Measurements from ENCODE around the gene ADGRA1.
A peak's percentile ranks its signal among the peaks of the same experiment; 100 is the strongest.
"Not testable (repeated sequence)": the region's sequence is repeated elsewhere in the genome, so short reads cannot be mapped to it uniquely, and the experiment has no call there.

Gene ADGRA1

DNA sequence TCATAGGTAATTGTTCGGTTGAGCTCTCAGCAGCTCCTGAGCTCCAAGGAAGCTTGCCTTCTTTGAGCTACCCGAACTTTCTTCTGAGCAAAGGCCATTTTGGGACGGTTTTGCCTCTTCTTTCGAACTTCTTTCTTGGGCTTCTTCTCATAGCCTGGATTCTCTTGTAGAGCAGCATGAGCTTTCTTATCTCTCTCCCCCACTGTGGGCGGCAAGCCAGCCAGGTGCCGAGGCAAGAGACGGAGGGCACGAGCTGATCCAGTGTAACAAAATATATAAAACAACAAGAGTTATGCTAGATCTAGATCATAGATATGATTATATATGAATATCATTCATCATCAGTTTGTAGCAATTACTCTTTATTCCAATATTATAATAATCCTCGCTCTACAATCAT is 55.8 kb downstream of the ADGRA1 start:
- DNase-seq (ENCODE audit: low spot score) = no peak

GRCh38 chr10:133144771-133145170 is 57.0 kb downstream of the ADGRA1 start:
- DNase-seq (ENCODE audit: low spot score) = no peak

DNA sequence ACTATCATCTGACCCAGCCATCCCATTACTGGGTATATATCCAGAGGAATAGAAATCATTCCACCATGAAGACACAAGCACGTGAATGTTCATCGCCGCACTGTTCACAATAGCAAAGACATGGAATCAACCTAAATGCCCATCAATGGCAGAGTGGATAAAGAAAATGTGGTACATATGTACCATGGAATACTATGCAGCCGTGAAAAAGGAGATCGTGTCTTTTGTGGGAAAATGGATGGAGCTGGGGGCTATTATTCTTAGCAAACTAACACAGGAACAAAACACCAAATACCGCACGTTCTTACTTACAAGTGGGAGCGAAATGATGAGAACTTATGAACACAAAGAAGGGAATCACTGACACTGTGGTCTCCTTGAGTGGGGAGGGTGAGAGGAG is 62.5 kb downstream of the ADGRA1 start:
- DNase-seq (ENCODE audit: low spot score) = no peak

GRCh38 chr10:133150656-133151055 is 62.9 kb downstream of the ADGRA1 start:
- no peak for DNase-seq (ENCODE audit: low spot score)

DNA sequence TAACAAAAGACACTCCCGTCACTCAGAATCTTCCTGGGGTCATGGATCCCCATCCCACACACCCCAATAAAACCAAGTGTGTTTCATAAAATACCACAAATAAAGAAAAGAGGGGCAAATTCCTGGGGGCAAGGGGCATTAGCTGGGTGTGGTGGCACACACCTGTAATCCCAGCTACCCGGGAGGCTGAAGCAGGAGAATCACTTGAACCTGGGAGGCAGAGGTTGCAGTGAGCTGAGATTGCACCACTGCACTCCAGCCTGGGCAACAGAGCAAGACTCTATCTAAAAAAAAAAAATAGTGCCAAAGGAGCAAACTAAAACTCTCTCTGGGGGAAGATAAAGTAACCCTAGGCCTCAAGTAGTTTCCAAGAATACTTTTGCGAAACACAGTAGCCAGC is 63.3 kb downstream of the ADGRA1 start:
- not testable (repeated sequence) for DNase-seq (ENCODE audit: low spot score)

- DNase-seq (ENCODE audit: low spot score) = no peak
Observed at GRCh38 chr10:133151543-133151972, 63.8 kb downstream of the ADGRA1 start.

DNA sequence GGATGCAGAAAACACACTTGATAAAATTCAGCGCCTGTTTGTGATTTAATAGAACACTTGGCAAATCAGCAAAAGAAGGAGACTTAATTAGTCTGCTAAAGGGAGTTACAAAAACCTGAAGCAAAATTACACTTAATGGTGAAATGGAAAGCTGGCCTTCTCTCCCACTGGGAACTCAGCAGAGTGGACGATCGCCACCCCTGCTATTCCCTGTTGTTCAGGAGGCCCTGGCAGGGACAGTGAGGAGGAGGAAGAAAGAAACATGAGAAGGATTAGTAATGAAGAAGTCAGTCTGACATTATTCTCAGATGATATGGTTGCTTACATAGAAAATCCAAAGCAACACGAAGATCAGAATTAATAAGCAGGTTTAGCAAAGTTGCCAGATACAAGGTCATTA is 66.7 kb downstream of the ADGRA1 start:
- no peak for DNase-seq (ENCODE audit: low spot score)

GRCh38 chr10:133154996-133155778 is 67.5 kb downstream of the ADGRA1 start:
- no peak for DNase-seq (ENCODE audit: low spot score)

DNA sequence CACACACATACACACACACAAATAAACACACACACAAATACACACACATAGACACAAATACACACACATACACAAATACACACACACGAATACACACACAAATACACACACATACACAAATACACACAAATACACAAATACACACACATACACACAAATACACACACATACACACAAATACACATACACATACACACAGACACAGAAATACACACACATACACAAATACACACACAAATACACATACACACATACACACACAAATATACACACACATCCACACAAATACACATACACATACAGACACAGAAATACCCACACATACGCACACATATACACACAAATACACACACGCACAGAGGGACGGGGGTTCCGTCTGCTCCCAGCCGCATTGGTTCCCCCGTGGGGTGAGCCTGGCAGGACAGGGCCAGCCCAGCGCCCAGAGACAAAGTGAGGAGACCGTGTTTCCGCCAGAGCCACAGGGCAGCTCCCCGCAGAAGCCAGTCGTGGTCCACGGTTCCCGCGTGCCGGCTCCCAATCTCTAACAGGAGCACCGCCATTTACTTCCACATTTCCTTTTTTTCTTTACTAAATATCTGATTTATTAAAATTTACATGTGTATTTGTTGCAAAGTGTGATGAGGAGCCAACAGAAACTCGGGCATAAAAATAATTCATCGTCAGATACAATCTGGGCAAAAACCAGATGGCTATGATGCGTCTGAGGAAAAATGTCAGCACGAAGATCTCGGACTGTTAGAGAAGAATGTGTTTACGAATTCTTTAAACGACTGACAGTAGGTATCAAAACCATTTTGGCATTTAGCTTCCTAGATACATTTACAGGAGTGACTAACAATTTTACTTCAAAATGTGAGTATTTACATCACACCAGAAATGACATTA is 69.2 kb downstream of the ADGRA1 start:
- DNase-seq (ENCODE audit: low spot score) = no peak

GRCh38 chr10:133157662-133158436 is 70.1 kb downstream of the ADGRA1 start:
- DNase-seq (ENCODE audit: low spot score) = no peak

- no peak for DNase-seq (ENCODE audit: low spot score)
Observed at GRCh38 chr10:133158437-133158755, 70.7 kb downstream of the ADGRA1 start.

DNA sequence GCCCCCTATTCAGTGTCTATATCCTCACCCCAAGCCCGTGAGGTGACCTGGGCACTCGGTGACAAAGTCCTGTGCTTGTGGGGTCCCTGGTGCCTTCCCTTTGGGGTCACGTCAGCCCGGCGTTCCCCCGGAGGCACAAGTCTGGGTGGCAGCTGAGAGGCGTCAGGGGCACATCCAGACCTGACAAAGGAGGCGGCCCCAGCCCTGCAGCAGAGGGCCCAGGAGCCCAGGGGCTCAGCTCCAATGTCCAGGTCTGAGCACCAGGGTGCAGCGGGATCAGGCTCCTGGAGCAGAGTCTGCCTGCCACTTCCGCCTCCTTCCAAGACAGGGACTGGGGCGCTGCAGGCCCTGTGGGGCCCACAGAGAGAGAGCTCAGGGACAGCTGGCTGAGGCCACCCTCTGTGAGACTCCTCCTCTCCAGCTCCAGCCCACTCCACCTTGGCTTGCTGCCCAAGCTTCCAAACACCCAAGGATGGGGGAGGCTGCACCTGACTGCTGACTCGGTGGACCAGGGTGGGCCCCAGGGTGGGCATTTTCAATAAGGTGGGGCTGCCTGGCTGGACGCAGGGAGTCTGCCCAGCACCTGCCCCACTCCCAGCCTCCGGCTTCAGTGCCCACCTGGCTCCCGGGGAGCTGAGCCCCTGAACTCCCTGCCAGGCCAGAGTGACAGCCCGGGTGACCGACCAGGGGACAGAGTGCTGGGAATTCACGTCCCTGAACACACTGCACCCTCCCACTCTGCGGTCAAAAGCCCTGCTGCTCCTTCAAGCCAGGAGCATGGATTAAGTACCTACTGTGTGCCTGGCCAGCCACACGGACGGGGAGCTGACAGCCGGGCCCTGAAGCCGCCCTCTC is 71.3 kb downstream of the ADGRA1 start:
- no peak for DNase-seq (ENCODE audit: low spot score)

DNA sequence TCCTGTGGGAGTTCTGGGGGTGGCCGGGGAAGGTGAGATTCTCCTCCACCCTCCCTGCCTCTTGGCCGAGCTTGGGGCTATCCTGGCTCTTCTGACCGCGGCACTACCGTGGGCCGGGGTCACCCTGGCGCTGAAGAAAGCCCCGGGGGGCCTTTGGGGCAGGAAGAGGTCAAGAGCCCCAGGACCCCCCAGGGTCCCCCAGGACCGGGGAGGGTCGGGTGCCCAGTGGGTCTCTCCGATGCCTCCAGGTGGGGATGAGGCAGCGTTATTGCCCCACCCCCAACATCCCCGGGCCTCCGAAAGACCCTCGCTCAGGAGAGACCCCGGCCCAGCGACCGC is 71.9 kb downstream of the ADGRA1 start:
- no peak for DNase-seq (ENCODE audit: low spot score)

- DNase-seq (ENCODE audit: low spot score) = no peak
Observed at GRCh38 chr10:133159950-133160825, 72.5 kb downstream of the ADGRA1 start, which contains the start of gene KNDC1. TSS of gene KNDC1 (plus strand) at chr10:133160219. CDS start at chr10:133160468, 249 bp downstream.

- DNase-seq (ENCODE audit: low spot score) = no peak
Observed at GRCh38 chr10:133160826-133161471, 73.2 kb downstream of the ADGRA1 start.

- no peak for DNase-seq (ENCODE audit: low spot score)
Observed at GRCh38 chr10:133161486-133162109, 73.9 kb downstream of the ADGRA1 start.

DNA sequence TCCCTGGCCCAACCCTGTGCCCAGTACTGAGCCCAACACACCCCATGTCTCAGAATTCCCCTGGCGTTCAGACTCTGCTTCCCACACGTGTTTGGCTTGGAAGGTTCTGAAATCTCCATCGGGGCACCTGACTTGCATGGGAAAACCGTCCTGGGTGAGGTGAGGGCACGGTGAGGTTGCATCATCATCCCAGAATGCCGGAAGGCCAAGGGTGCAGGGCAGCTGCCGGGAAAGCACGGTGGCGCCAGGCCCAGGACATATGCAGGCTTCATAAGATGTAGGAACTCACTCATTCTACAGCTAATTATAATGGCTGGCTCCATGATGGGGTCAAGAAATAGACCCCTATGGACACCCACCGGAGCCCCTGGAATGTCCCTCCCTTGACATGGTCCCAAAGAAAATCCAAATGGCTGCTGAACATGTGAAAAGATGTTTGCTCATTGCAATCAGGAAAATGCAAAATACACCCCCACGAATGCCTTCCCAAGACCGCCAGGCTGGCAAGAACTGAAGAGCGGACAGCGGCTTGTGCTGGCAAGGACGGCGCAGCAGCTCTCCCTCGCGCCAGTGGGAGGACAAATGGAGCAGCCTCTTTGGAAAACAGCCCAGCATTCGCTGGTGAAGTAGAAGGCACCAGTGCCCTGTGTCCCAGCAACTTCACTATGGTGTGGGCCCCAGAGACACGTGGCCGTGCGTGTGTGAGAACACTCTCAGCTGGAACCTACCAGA is 74.6 kb downstream of the ADGRA1 start:
- peak; percentile 79 for DNase-seq (ENCODE audit: low spot score)

GRCh38 chr10:133162910-133163856 is 75.5 kb downstream of the ADGRA1 start:
- DNase-seq (ENCODE audit: low spot score) = peak; percentile 25
